HL-60 (cell line): Measurements from ENCODE around the gene CD247.

Experiments
- DNase-seq, 2 experiments: peaks; one replicate each; pipeline ENCODE4 v3.0.0-alpha.2; 2010 to 2020; ENCODE audit warnings: low read depth in 1 of 2, low spot score in 1 of 2
- H3K27ac ChIP-seq: fragments of 250-450 bp; sonication (Bioruptor Pico); replicated peaks from 2 replicates; pipeline ENCODE4 v1.5.1; 2020; ENCODE audit warnings: mild to moderate bottlenecking, moderate library complexity
- H3K27me3 ChIP-seq: fragments of 250-450 bp; sonication (Bioruptor Pico); 2 replicates; pipeline ENCODE4 v1.5.1; 2021; ENCODE audit warnings: mild to moderate bottlenecking, moderate library complexity; ENCODE audit not compliant: insufficient read depth, poor library complexity, severe bottlenecking
- H3K4me3 ChIP-seq: replicated peaks from 2 replicates; pipeline ENCODE4 v1.5.1; 2011; ENCODE audit warnings: mild to moderate bottlenecking, control low read depth, low read length; ENCODE audit not compliant: insufficient read depth
- GABPA ChIP-seq: IDR thresholded peaks from 2 replicates; pipeline ENCODE4 v1.6.1; 2012; ENCODE audit warnings: low read depth
- POLR2AphosphoS5 ChIP-seq: IDR thresholded peaks from 2 replicates; pipeline ENCODE4 v1.6.1; 2012; ENCODE audit warnings: low read depth
- SPI1 ChIP-seq: IDR thresholded peaks from 2 replicates; pipeline ENCODE4 v1.6.1; 2012; ENCODE audit warnings: low read depth, mild to moderate bottlenecking, borderline replicate concordance
- TF ChIP-seq, protein P1 (sequence below): IDR thresholded peaks from 2 replicates; pipeline ENCODE4 v1.6.1; 2012; ENCODE audit warnings: low read depth; ENCODE audit not compliant: insufficient replicate concordance
- TF ChIP-seq, protein P2 (sequence below): IDR thresholded peaks from one replicate; pipeline ENCODE4 v1.5.1; 2011; ENCODE audit warnings: low read length, control low read depth, inconsistent platforms; ENCODE audit not compliant: insufficient read depth

CD247 gene

DNA sequence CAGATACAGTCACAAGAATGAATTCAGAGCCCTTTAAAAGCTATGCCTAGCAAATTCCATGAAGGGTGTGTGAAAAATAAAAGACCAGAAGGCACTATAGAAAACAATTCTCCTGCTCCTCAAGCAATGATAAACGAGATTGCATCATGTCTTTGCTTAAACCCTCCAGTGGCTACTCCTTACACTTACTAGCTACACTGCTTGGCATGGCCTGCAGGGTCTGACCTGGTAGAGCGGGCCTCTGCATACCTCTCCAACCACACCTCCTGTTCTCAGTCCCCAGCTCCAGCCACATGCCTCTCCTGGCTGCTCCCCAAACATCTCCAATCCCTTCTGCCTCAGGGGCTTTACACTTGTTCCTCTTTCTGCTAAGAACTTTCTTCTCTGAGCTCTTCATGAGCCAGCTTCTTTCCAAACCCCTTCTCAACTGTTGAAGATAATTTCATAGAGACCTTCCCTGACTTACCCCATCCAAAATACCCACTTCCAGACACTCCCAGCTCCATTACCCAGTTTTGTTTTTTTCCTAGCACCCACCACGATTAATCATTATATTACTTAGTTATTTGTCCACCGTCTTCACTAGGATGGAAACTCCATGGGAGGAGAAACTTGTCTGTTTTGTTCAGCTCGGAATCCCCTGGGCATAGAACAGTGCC is 46.4 kb upstream of the CD247 start:
- TF ChIP-seq, protein P1, sequence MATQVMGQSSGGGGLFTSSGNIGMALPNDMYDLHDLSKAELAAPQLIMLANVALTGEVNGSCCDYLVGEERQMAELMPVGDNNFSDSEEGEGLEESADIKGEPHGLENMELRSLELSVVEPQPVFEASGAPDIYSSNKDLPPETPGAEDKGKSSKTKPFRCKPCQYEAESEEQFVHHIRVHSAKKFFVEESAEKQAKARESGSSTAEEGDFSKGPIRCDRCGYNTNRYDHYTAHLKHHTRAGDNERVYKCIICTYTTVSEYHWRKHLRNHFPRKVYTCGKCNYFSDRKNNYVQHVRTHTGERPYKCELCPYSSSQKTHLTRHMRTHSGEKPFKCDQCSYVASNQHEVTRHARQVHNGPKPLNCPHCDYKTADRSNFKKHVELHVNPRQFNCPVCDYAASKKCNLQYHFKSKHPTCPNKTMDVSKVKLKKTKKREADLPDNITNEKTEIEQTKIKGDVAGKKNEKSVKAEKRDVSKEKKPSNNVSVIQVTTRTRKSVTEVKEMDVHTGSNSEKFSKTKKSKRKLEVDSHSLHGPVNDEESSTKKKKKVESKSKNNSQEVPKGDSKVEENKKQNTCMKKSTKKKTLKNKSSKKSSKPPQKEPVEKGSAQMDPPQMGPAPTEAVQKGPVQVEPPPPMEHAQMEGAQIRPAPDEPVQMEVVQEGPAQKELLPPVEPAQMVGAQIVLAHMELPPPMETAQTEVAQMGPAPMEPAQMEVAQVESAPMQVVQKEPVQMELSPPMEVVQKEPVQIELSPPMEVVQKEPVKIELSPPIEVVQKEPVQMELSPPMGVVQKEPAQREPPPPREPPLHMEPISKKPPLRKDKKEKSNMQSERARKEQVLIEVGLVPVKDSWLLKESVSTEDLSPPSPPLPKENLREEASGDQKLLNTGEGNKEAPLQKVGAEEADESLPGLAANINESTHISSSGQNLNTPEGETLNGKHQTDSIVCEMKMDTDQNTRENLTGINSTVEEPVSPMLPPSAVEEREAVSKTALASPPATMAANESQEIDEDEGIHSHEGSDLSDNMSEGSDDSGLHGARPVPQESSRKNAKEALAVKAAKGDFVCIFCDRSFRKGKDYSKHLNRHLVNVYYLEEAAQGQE = no peak
- TF ChIP-seq POLR2AphosphoS5 = no peak
- TF ChIP-seq GABPA = no peak
- TF ChIP-seq, protein P2, sequence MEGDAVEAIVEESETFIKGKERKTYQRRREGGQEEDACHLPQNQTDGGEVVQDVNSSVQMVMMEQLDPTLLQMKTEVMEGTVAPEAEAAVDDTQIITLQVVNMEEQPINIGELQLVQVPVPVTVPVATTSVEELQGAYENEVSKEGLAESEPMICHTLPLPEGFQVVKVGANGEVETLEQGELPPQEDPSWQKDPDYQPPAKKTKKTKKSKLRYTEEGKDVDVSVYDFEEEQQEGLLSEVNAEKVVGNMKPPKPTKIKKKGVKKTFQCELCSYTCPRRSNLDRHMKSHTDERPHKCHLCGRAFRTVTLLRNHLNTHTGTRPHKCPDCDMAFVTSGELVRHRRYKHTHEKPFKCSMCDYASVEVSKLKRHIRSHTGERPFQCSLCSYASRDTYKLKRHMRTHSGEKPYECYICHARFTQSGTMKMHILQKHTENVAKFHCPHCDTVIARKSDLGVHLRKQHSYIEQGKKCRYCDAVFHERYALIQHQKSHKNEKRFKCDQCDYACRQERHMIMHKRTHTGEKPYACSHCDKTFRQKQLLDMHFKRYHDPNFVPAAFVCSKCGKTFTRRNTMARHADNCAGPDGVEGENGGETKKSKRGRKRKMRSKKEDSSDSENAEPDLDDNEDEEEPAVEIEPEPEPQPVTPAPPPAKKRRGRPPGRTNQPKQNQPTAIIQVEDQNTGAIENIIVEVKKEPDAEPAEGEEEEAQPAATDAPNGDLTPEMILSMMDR = no peak
- TF ChIP-seq SPI1 = no peak
- peak in 1 of 2 experiments; percentile 61 for DNase-seq
- Histone ChIP-seq H3K27me3 (no peaks in the 10 kb centered on the region), H3K4me3 (no peak overlapping the region), H3K27ac (peak overlapping the region; percentile 30; the same call in 1 of the 2 replicates)

DNA sequence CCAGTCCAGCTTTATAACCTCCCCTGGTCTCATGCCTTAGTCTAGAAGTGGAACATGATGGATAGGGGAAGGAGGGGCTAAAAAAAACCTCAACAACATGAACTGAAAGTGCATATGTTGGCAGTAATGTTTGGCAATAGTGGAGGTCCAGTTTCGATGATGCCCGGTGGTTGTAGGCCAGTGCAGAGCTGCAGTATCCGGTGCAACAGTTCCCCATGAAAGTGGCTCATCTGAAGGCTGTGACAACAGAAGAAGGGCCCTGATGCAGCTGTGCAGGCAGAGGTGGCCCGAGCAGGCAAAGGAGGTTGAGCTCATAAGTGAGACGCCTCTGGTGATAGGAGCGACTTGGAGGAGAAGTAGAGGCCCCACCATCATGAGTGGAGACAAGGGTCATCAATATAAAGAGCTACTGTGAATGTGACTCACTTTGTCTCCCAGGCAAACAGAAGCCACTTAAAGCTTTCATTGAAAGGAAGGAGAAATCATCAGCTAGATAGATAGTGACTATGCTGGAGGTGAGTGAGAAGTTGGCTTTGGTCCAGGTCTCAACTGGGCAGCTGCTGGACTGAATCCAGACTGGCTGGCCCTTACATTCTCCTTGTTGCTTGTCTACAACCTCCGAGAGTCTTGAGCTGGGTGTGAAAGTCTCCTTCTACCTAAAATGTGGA is 45.4 kb upstream of the CD247 start:
- H3K4me3 ChIP-seq = no peak overlapping the region
- H3K27ac ChIP-seq = no peak overlapping the region
- DNase-seq = peak; percentile 27 to 89
- TF ChIP-seq, protein P1 = no peak
- no peak for TF ChIP-seq POLR2AphosphoS5
- TF ChIP-seq GABPA = no peak
- TF ChIP-seq, protein P2 = no peak
- TF ChIP-seq SPI1 = no peak
- H3K27me3 ChIP-seq = no peaks in the 10 kb centered on the region

DNA sequence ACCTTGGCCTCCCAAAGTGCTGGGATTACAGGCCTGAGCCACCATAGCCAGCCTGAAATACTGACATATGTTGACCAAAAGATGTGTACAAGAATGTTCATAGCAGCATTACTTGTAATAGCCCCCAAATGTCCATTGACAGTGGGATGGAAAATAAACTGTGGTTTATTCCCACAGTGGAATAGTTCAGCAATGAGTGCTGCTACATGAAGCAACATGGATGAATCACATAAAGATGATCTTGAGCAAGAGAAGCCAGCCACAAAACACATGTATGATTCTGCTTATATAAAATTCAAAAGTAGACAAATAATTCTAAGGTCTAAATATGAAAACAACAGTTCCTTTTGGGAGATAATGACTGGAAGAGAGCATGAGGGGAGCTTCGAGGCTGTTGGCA is 44.4 kb upstream of the CD247 start:
- Histone ChIP-seq H3K4me3 (no peak overlapping the region), H3K27ac (no peak overlapping the region), H3K27me3 (no peaks in the 10 kb centered on the region)
- no peak for TF ChIP-seq SPI1
- TF ChIP-seq POLR2AphosphoS5 = no peak
- TF ChIP-seq, protein P2 = no peak
- TF ChIP-seq, protein P1 = no peak
- no peak for TF ChIP-seq GABPA
- DNase-seq = no peak
